GM20431 (cell line): ENCODE results near the gene RBBP6.
"Not testable (repeated sequence)": the region's sequence is repeated elsewhere in the genome, so short reads cannot be mapped to it uniquely, and the experiment has no call there.

Experiments
- in situ Hi-C: fragments of 300-500 bp; cut with MseI, MboI; formaldehyde crosslinking; loops from one replicate; pipeline ENCODE4 v1.15.0; 2020; ENCODE audit warnings: low sequenced_read_pairs; ENCODE audit not compliant: unreplicated experiment

The RBBP6 gene

DNA sequence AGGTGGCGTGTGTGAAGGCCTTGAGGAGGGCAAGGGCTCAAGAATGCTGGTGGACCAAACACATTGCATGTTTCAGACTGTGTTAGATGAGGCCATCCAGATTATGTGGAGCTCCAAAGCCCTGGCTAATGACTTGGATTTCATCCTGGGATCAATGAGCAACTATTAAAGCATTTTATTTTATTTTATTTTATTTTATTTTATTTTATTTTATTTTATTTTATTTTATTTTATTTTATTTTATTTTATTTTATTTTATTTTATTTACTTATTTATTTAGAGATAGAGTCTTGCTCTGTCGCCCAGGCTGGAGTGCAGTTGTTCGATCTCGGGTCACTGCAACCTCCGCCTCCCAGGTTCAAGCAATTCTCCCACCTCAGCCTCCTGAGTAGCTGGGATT, 73.9 kb downstream of the RBBP6 start:
- in situ Hi-C loops: not testable (repeated sequence)

DNA sequence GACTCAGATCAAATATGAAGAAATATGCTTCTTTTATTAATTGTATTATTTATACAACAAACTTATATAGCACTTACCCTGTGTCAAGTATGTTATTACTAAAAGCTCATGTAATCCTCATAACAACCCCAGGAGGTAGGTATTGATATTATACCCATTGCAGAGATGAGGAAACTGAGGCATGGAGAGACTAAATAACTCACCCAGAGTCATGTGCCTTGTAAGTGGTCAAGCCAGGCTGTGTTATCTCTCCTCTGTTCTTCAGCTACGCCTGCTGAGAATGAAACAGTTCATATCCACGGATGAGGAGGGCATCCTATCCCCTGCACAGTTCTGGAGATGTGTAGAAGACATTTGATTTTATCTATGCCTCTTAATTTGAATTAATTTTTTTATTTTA, 78.1 kb downstream of the RBBP6 start:
- in situ Hi-C loops: no loop called here
